GM12878 (cell line): Measurements from ENCODE around the gene NAV2. TPM values are rescaled to one million over a fixed set of nuclear protein-coding genes. Genes with fewer than 3 reads are reported as not detected.

Source experiments
- ATAC-seq: fragments of 200-7000 bp; cut with Tn5 transposase; 3 replicates; pipeline ENCODE4 v1.9.1; 2020; ENCODE audit warnings: mild to moderate bottlenecking, moderate library complexity
- BruUV-seq: library from RNA; stranded (reverse); fragments of 400-500 nt; replicated peaks from 2 replicates; lab custom pipeline; 2021; lab: Mats Ljungman, UMichigan
- CTCF ChIA-PET: fragments of 300-600 bp; sonication (Branson Sonifier 250); formaldehyde crosslinking; extraction: SDS; loops from one replicate; lab custom pipeline; 2021; ENCODE audit warnings: inconsistent platforms; lab: Yijun Ruan, JAX
- POLR2A ChIA-PET: fragments of 350-600 bp; formaldehyde crosslinking; extraction: SDS; loops from one replicate; lab custom pipeline; 2021; ENCODE audit warnings: inconsistent platforms; lab: Charles Lee
- RAD21 ChIA-PET: fragments of 300-600 bp; sonication (Branson Sonifier 250); formaldehyde crosslinking; loops from one replicate; lab custom pipeline; 2023; ENCODE audit warnings: antibody characterized with exemption; ENCODE audit not compliant: unreplicated experiment; lab: Charles Lee
- SMC1A ChIA-PET: fragments of 300-600 bp; sonication (Branson Sonifier 250); formaldehyde crosslinking; loops from one replicate; lab custom pipeline; 2023; ENCODE audit not compliant: unreplicated experiment, uncharacterized antibody; lab: Charles Lee
- DNase-seq: peaks from one replicate; pipeline ENCODE4 v3.0.0-alpha.2; 2011; ENCODE audit warnings: low read depth, low spot score
- FAIRE-seq: peaks from 3 replicates; lab custom pipeline; 2011; peaks lifted over from hg19 to GRCh38; lab: Jason Lieb, UNC
- H2AFZ ChIP-seq: 2 replicates; pipeline ENCODE4 v1.6.0; 2011; ENCODE audit warnings: low read depth, low read length, control low read depth; ENCODE audit not compliant: control insufficient read depth
- H3K27ac ChIP-seq: 2 replicates; pipeline ENCODE4 v1.5.1; 2011; ENCODE audit warnings: control low read depth; ENCODE audit not compliant: control insufficient read depth, insufficient read depth
- H3K27me3 ChIP-seq, 2 experiments: replicated peaks in 1 of 2; 2 replicates each; pipeline versions ENCODE4 v1.6.0 to v1.6.1; 2011; ENCODE audit warnings: low read length in 1 of 2; ENCODE audit not compliant: control insufficient read depth in 2 of 2, insufficient read depth in 2 of 2
- H3K36me3 ChIP-seq, 2 experiments: 2 replicates each; pipeline ENCODE4 v1.5.1; 2011; ENCODE audit warnings: low read length in 1 of 2; ENCODE audit not compliant: control insufficient read depth in 2 of 2, insufficient read depth in 2 of 2
- H3K4me1 ChIP-seq: 2 replicates; pipeline ENCODE4 v1.6.1; 2011; ENCODE audit warnings: mild to moderate bottlenecking, low read length, moderate library complexity, mixed read lengths; ENCODE audit not compliant: control insufficient read depth, insufficient read depth
- H3K4me2 ChIP-seq: 2 replicates; pipeline ENCODE4 v1.6.0; 2011; ENCODE audit warnings: control low read depth; ENCODE audit not compliant: control insufficient read depth, insufficient read depth
- H3K4me3 ChIP-seq: fragments of 200-600 bp; sonication (generic); 2 replicates; pipeline ENCODE4 v1.5.1; 2016
- H3K79me2 ChIP-seq: 2 replicates; pipeline ENCODE4 v1.6.0; 2011; ENCODE audit warnings: low read length; ENCODE audit not compliant: control insufficient read depth, insufficient read depth
- H3K9ac ChIP-seq: 2 replicates; pipeline ENCODE4 v1.8.0; 2011; ENCODE audit warnings: low read length, control low read depth, mixed read lengths; ENCODE audit not compliant: control insufficient read depth, insufficient read depth
- H3K9me3 ChIP-seq: replicated peaks from 3 replicates; pipeline ENCODE4 v1.5.1; 2011; ENCODE audit warnings: mild to moderate bottlenecking, low read length; ENCODE audit not compliant: control insufficient read depth, insufficient read depth
- H4K20me1 ChIP-seq: 2 replicates; pipeline ENCODE4 v1.6.0; 2011; ENCODE audit not compliant: control insufficient read depth, insufficient read depth
- CHD4 ChIP-seq: fragments of 200-600 bp; sonication (generic); IDR thresholded peaks from 2 replicates; pipeline ENCODE4 v1.6.1; 2016; ENCODE audit warnings: mild to moderate bottlenecking
- DPF2 ChIP-seq: fragments of 450-650 bp; IDR thresholded peaks from 2 replicates; pipeline ENCODE4 v1.6.1; 2017; ENCODE audit warnings: mild to moderate bottlenecking
- EP300 ChIP-seq, 2 experiments: fragments of 150-350 bp in 1 of 2; IDR thresholded peaks; 2 replicates each; pipeline ENCODE4 v1.6.1; 2011 to 2012; ENCODE audit warnings: low read depth in 2 of 2, low read length in 2 of 2, borderline replicate concordance in 1 of 2, improper control_type of control experiment in 1 of 2, inconsistent platforms in 1 of 2; ENCODE audit not compliant: control insufficient read depth in 1 of 2
- ETV6 ChIP-seq, 2 experiments: fragments of 450-650 bp in 1 of 2; IDR thresholded peaks in 1 of 2; conservative IDR thresholded peaks in 1 of 2; 2 replicates each; pipeline ENCODE4 v1.6.1; 2014; ENCODE audit warnings: antibody characterized with exemption in 1 of 2, borderline replicate concordance in 1 of 2, low read depth in 1 of 2, mild to moderate bottlenecking in 1 of 2, moderate library complexity in 1 of 2
- JUNB ChIP-seq: IDR thresholded peaks from 2 replicates; pipeline ENCODE4 v1.6.1; 2016; ENCODE audit warnings: antibody characterized with exemption, mild to moderate bottlenecking
- JUND ChIP-seq: IDR thresholded peaks from 2 replicates; pipeline ENCODE4 v1.6.1; 2012; ENCODE audit warnings: low read depth, mild to moderate bottlenecking, low read length, improper control_type of control experiment, moderate library complexity
- NR2C2 ChIP-seq: IDR thresholded peaks from 2 replicates; pipeline ENCODE4 v1.6.1; 2011; ENCODE audit warnings: borderline replicate concordance, low read depth; ENCODE audit not compliant: control insufficient read depth, insufficient read length
- PKNOX1 ChIP-seq: fragments of 450-650 bp; IDR thresholded peaks from 2 replicates; pipeline ENCODE4 v1.6.1; 2016; ENCODE audit warnings: mild to moderate bottlenecking
- POLR2A ChIP-seq: IDR thresholded peaks from 2 replicates; pipeline ENCODE4 v1.6.1; 2011; ENCODE audit warnings: low read depth, mild to moderate bottlenecking, low read length
- SKIL ChIP-seq: fragments of 450-650 bp; IDR thresholded peaks from 2 replicates; pipeline ENCODE4 v1.6.1; 2017; ENCODE audit warnings: mild to moderate bottlenecking, low read depth, inconsistent platforms; ENCODE audit not compliant: poor library complexity, severe bottlenecking
- SMAD5 ChIP-seq: IDR thresholded peaks from 2 replicates; pipeline ENCODE4 v1.6.1; 2016; ENCODE audit warnings: antibody characterized with exemption, low read depth
- SREBF1 ChIP-seq: IDR thresholded peaks from 2 replicates; pipeline ENCODE4 v1.6.1; 2012; ENCODE audit warnings: mild to moderate bottlenecking, low read length
- TCF7 ChIP-seq: IDR thresholded peaks from 2 replicates; pipeline ENCODE4 v1.6.1; 2014; ENCODE audit warnings: antibody characterized with exemption, borderline replicate concordance
- YBX1 ChIP-seq: fragments of 450-650 bp; IDR thresholded peaks from 2 replicates; pipeline ENCODE4 v1.6.1; 2016; ENCODE audit warnings: antibody characterized with exemption
- ZNF24 ChIP-seq: fragments of 450-650 bp; IDR thresholded peaks from 2 replicates; pipeline ENCODE4 v1.6.1; 2017; ENCODE audit warnings: antibody characterized with exemption, mild to moderate bottlenecking
- ZNF592 ChIP-seq: fragments of 450-650 bp; IDR thresholded peaks from 2 replicates; pipeline ENCODE4 v1.6.1; 2017; ENCODE audit warnings: mild to moderate bottlenecking, moderate library complexity
- WGBS: methylation state at CpG from one replicate; pipeline ENCODE4 v1.1.6; 2016; ENCODE audit warnings: low lambda C conversion rate; ENCODE audit not compliant: insufficient replicate concordance, insufficient coverage; ENCODE audit errors: missing lambda C conversion rate; 5-methylcytosine and 5-hydroxymethylcytosine counted together
- in situ Hi-C: fragments of 300-500 bp; cut with MboI; formaldehyde crosslinking; loops from 9 replicates; pipeline ENCODE4 v1.14.3; 2018; ENCODE audit warnings: mixed read lengths
- intact Hi-C: fragments of 100-400 bp; cut with micrococcal nuclease; formaldehyde crosslinking; loops from one replicate; pipeline ENCODE4 v1.14.2; 2022; ENCODE audit not compliant: unreplicated experiment
- polyA plus RNA-seq, 11 experiments: library from polyadenylated mRNA; depleted of rRNA in 4 of 11; unstranded in 6 of 11; stranded (reverse) in 5 of 11; fragments of >200 nt; fragmentation: Nextera tagmentation in 4 of 11; fragmentation: Illumina TruSeq in 1 of 11; extraction: Ambion mirVana in 4 of 11; extraction: Trizol in 1 of 11; gene quantifications; 1 replicate in 1 of 11; 2 replicates in 10 of 11; pipeline versions ENCODE4 v1.2.1 to v1.2.3, GENCODE V29; 2011 to 2016; ENCODE audit warnings: inconsistent platforms in 2 of 11, missing spikeins in 2 of 11, low read depth in 1 of 11
- total RNA-seq, 4 experiments: library from RNA; depleted of rRNA in 3 of 4; stranded (reverse); fragments of >200 nt in 3 of 4; fragmentation: Illumina TruSeq in 1 of 4; extraction: Trizol in 1 of 4; gene quantifications; 2 replicates each; pipeline versions ENCODE4 v1.2.1 to v1.2.3, GENCODE V29; 2013 to 2021

Gene NAV2
- total and polyA plus RNA-seq, 10 of the 15 experiments (the other 5 are each of a cell fraction or from before 2014, with no cell fraction given) = 0.35 to 6.1 (median 1.1) TPM

- 61% methylated on average over 52 of the region's 65 CpGs for WGBS
- TF ChIP-seq TCF7 (no peak), CHD4 (no peak), SMAD5 (no peak), JUND (no peak), POLR2A (no peak), SKIL (no peak), NR2C2 (no peak), YBX1 (no peak), EP300 (IDR thresholded peaks at IDR 0.05; ENCODE audit: borderline replicate concordance in 1 of 2, control insufficient read depth in 1 of 2, low read depth in 2 of 2, low read length in 2 of 2) (no peak), ZNF592 (no peak), DPF2 (no peak), JUNB (no peak), ETV6 (conservative IDR thresholded peaks at IDR 0.05 in 1 of 2, IDR thresholded peaks at IDR 0.05 in 1 of 2; ENCODE audit: borderline replicate concordance in 1 of 2, low read depth in 1 of 2) (no peak), ZNF24 (no peak), SREBF1 (no peak), PKNOX1 (no peak)
Measured at GRCh38 chr11:20159466-20160381, 447.1 kb downstream of the NAV2 start.

More at GRCh38 chr11:20159466-20160381, 447.1 kb downstream of the NAV2 start:
- SMC1A ChIA-PET = no interaction called here
- Histone ChIP-seq H3K36me3 (no peaks in the 10 kb centered on the region), H3K9ac (no peak overlapping the region), H3K4me3 (no peak overlapping the region), H3K27me3 (peaks cover 15 to 19% of the 10 kb centered on the region in 2 experiments; a peak in 3 of 4 replicates), H3K27ac (no peak overlapping the region), H3K79me2 (no peaks in the 10 kb centered on the region), H3K4me1 (no peaks in the 10 kb centered on the region; the same call in 1 of the 2 replicates), H3K9me3 (no peaks in the 10 kb centered on the region; the same call in 2 of the 3 replicates), H4K20me1 (no peaks in the 10 kb centered on the region), H3K4me2 (no peak overlapping the region), H2AFZ (no peak overlapping the region)
- CTCF ChIA-PET = no interaction called here
- in situ Hi-C loops = no loop called here
- no peak for FAIRE-seq
- intact Hi-C loops = no loop called here
- no peak for ATAC-seq
- POLR2A ChIA-PET = no interaction called here
- RAD21 ChIA-PET = no interaction called here
- DNase-seq = no peak
- no TSS peak for BruUV-seq
